Smooth muscle cell (in vitro differentiated cells): ENCODE measurements around the gene TLE3. TPM values are rescaled to one million over a fixed set of nuclear protein-coding genes. Genes with fewer than 3 reads are reported as not detected.

Experiments
- DNase-seq: peaks from one replicate; lab custom pipeline; 2025; ENCODE audit not compliant: unreplicated experiment; lab: John Stamatoyannopoulos, UW
- H2AFZ ChIP-seq: fragments of 200-600 bp; sonication (generic); 2 replicates; pipeline ENCODE4 v1.6.0; 2016; ENCODE audit warnings: antibody characterized with exemption, low read depth, mild to moderate bottlenecking
- H3F3A ChIP-seq: fragments of 200-600 bp; sonication (generic); 2 replicates; pipeline ENCODE4 v1.6.0; 2017; ENCODE audit warnings: antibody characterized with exemption, low read depth
- H3K27ac ChIP-seq: fragments of 200-600 bp; sonication (generic); 2 replicates; pipeline ENCODE4 v1.5.1; 2016; ENCODE audit warnings: low read depth, mild to moderate bottlenecking
- H3K27me3 ChIP-seq: fragments of 200-600 bp; sonication (generic); 2 replicates; pipeline ENCODE4 v1.6.1; 2016; ENCODE audit warnings: low read depth, mild to moderate bottlenecking
- H3K36me3 ChIP-seq: fragments of 200-600 bp; sonication (generic); 2 replicates; pipeline ENCODE4 v1.5.1; 2016; ENCODE audit warnings: low read depth
- H3K4me1 ChIP-seq: fragments of 200-600 bp; sonication (generic); 2 replicates; pipeline ENCODE4 v1.5.1; 2016; ENCODE audit warnings: low read depth
- H3K4me2 ChIP-seq: fragments of 200-600 bp; sonication (generic); 2 replicates; pipeline ENCODE4 v1.6.0; 2016; ENCODE audit warnings: mild to moderate bottlenecking
- H3K4me3 ChIP-seq: fragments of 200-600 bp; sonication (generic); 2 replicates; pipeline ENCODE4 v1.5.1; 2016; ENCODE audit warnings: mild to moderate bottlenecking
- H3K79me2 ChIP-seq: fragments of 200-600 bp; sonication (generic); 2 replicates; pipeline ENCODE4 v1.6.0; 2016; ENCODE audit warnings: low read depth, mild to moderate bottlenecking
- H3K9ac ChIP-seq: fragments of 200-600 bp; sonication (generic); 2 replicates; pipeline ENCODE4 v1.6.0; 2016; ENCODE audit warnings: low read depth
- H3K9me3 ChIP-seq: fragments of 200-600 bp; sonication (generic); replicated peaks from 2 replicates; pipeline ENCODE4 v1.5.1; 2016; ENCODE audit warnings: low read depth
- H4K20me1 ChIP-seq: fragments of 200-600 bp; sonication (generic); 2 replicates; pipeline ENCODE4 v1.6.0; 2016; ENCODE audit warnings: low read depth
- CTCF ChIP-seq: fragments of 200-600 bp; sonication (generic); IDR thresholded peaks from 2 replicates; pipeline ENCODE4 v1.5.1; 2017; ENCODE audit warnings: borderline replicate concordance, mild to moderate bottlenecking, antibody characterized with exemption; ENCODE audit not compliant: insufficient read depth, poor library complexity, severe bottlenecking
- WGBS: methylation state at CpG from one replicate; pipeline ENCODE4 v1.1.7; 2016; ENCODE audit warnings: low lambda C conversion rate; 5-methylcytosine and 5-hydroxymethylcytosine counted together
- polyA plus RNA-seq: library from polyadenylated mRNA; unstranded; fragments of >200 nt; fragmentation: Nextera tagmentation; extraction: Ambion mirVana; gene quantifications from 2 replicates; pipeline ENCODE4 v1.2.1, GENCODE V29; 2016
- total RNA-seq: library from RNA; depleted of rRNA; stranded (reverse); fragments of >200 nt; gene quantifications from 2 replicates; pipeline ENCODE4 v1.2.3, GENCODE V29; 2014

Gene TLE3
- total and polyA plus RNA-seq, 2 experiments from 2014 or later, result 50.9 to 53.2 TPM

- Histone ChIP-seq H3K4me2 (no peak overlapping the region), H2AFZ (no peak overlapping the region), H3K27ac (no peak overlapping the region), H3F3A (no peaks in the 10 kb centered on the region), H3K9ac (no peak overlapping the region), H3K79me2 (no peaks in the 10 kb centered on the region), H3K27me3 (no peaks in the 10 kb centered on the region), H3K9me3 (no peaks in the 10 kb centered on the region), H3K4me1 (no peaks in the 10 kb centered on the region), H4K20me1 (no peaks in the 10 kb centered on the region), H3K36me3 (no peaks in the 10 kb centered on the region), H3K4me3 (no peak overlapping the region)
- no peak for DNase-seq
- 85% methylated on average over 5 of the region's 5 CpGs for WGBS
- no peak for TF ChIP-seq CTCF
Observed at GRCh38 chr15:70036585-70037291, 61.0 kb downstream of the TLE3 start.

GRCh38 chr15:70035719-70036077, 62.0 kb downstream of the TLE3 start:
- no peaks in the 10 kb centered on the region for H3K9me3 ChIP-seq
- WGBS, result 74% methylated on average over 6 of the region's 6 CpGs
- no peak overlapping the region for H3K4me3 ChIP-seq
- H3K27me3 ChIP-seq, result no peaks in the 10 kb centered on the region
- H3K4me1 ChIP-seq, result no peaks in the 10 kb centered on the region
- H2AFZ ChIP-seq, result no peak overlapping the region
- H3F3A ChIP-seq, result no peaks in the 10 kb centered on the region
- no peak for TF ChIP-seq CTCF
- no peak for DNase-seq
- no peaks in the 10 kb centered on the region for H4K20me1 ChIP-seq
- no peaks in the 10 kb centered on the region for H3K79me2 ChIP-seq
- no peak overlapping the region for H3K9ac ChIP-seq
- no peak overlapping the region for H3K27ac ChIP-seq
- no peaks in the 10 kb centered on the region for H3K36me3 ChIP-seq
- no peak overlapping the region for H3K4me2 ChIP-seq

- 93% methylated on average over 10 of the region's 10 CpGs for WGBS
- no peak overlapping the region for H3K27ac ChIP-seq
- no peak overlapping the region for H3K4me3 ChIP-seq
- no peaks in the 10 kb centered on the region for H3K4me1 ChIP-seq
- no peaks in the 10 kb centered on the region for H3F3A ChIP-seq
- no peaks in the 10 kb centered on the region for H3K36me3 ChIP-seq
- H3K9me3 ChIP-seq, result no peaks in the 10 kb centered on the region
- no peak for TF ChIP-seq CTCF
- no peak overlapping the region for H2AFZ ChIP-seq
- no peak for DNase-seq
- no peaks in the 10 kb centered on the region for H4K20me1 ChIP-seq
- H3K4me2 ChIP-seq, result no peak overlapping the region
- H3K79me2 ChIP-seq, result no peaks in the 10 kb centered on the region
- H3K27me3 ChIP-seq, result no peaks in the 10 kb centered on the region
- no peak overlapping the region for H3K9ac ChIP-seq
Observed at GRCh38 chr15:70035051-70035718, 62.5 kb downstream of the TLE3 start.
